ENCODE results near the gene SSH3.

- TF ChIP-seq MAX (IDR thresholded peaks at IDR 0.05; ENCODE audit: low read depth, low read length) (no peak), CTCF (IDR thresholded peaks at IDR 0.05; ENCODE audit: low read depth, low read length) (no peak), POLR2A (IDR thresholded peaks at IDR 0.05; ENCODE audit: extremely low read depth, insufficient read length) (no peak), MYC (IDR thresholded peaks at IDR 0.05; ENCODE audit: low read depth, low read length) (no peak; the same call in 1 of the 2 replicates)
Observed at GRCh38 chr11:67300256-67300755, 3.0 kb upstream of the SSH3 start.

Measured in NB4 (cell line).